IPS-18c (cell line): ENCODE data around the gene MT1F.
"Not testable (repeated sequence)": the region's sequence is repeated elsewhere in the genome, so short reads cannot be mapped to it uniquely, and the experiment has no call there.

ENCODE experiments used
- H3K4me3 ChIP-seq: 2 replicates; pipeline ENCODE4 v1.7.0; 2013; ENCODE audit warnings: low read depth, mild to moderate bottlenecking, low read length, moderate library complexity; ENCODE audit not compliant: insufficient read depth
- H3K9me3 ChIP-seq: one replicate; pipeline ENCODE4 v1.6.1; 2013; ENCODE audit warnings: mild to moderate bottlenecking, low read length, moderate library complexity; ENCODE audit not compliant: control insufficient read depth, insufficient read depth

Gene MT1F

GRCh38 chr16:56623184-56623583 lies 34.6 kb upstream of the MT1F start:
- H3K9me3 ChIP-seq, result not testable (repeated sequence)

GRCh38 chr16:56623637-56624036 lies 34.1 kb upstream of the MT1F start:
- H3K9me3 ChIP-seq, result no peaks in the 10 kb centered on the region
- no peak overlapping the region for H3K4me3 ChIP-seq

More at GRCh38 chr16:56623184-56623583, 34.6 kb upstream of the MT1F start:
- H3K4me3 ChIP-seq, result not testable (repeated sequence)

GRCh38 chr16:56625140-56625942 lies 32.4 kb upstream of the MT1F start, which contains the start of gene MT1E:
TSS of gene MT1E (plus strand) at chr16:56625781. CDS start at chr16:56625852, 71 bp downstream.
- Histone ChIP-seq H3K4me3 (peak within 1 kb of the TSS; percentile 64), H3K9me3 (no peaks in the 10 kb centered on the region)

- Histone ChIP-seq H3K9me3 (no peaks in the 10 kb centered on the region), H3K4me3 (peak overlapping the region; percentile 64)
Observed at GRCh38 chr16:56625943-56626654, 31.7 kb upstream of the MT1F start.

GRCh38 chr16:56626685-56627084 lies 31.1 kb upstream of the MT1F start:
- H3K4me3 ChIP-seq, result no peak overlapping the region

GRCh38 chr16:56628486-56629350 lies 29.0 kb upstream of the MT1F start:
- no peaks in the 10 kb centered on the region for H3K9me3 ChIP-seq
- no peak overlapping the region for H3K4me3 ChIP-seq

More at GRCh38 chr16:56626685-56627084, 31.1 kb upstream of the MT1F start:
- H3K9me3 ChIP-seq, result no peaks in the 10 kb centered on the region

- H3K9me3 ChIP-seq, result no peaks in the 10 kb centered on the region
- H3K4me3 ChIP-seq, result no peak overlapping the region
Observed at GRCh38 chr16:56629531-56629930, 28.2 kb upstream of the MT1F start.

GRCh38 chr16:56630134-56630533 lies 27.6 kb upstream of the MT1F start:
- no peak overlapping the region for H3K4me3 ChIP-seq
- H3K9me3 ChIP-seq, result no peaks in the 10 kb centered on the region

- Histone ChIP-seq H3K9me3 (no peaks in the 10 kb centered on the region), H3K4me3 (no peak overlapping the region)
Observed at GRCh38 chr16:56631197-56631596, 26.6 kb upstream of the MT1F start.

- Histone ChIP-seq H3K4me3 (peak overlapping the region; percentile 38), H3K9me3 (no peaks in the 10 kb centered on the region)
Observed at GRCh38 chr16:56631832-56632155, 26.0 kb upstream of the MT1F start.

GRCh38 chr16:56632156-56632847 lies 25.5 kb upstream of the MT1F start, which contains the start of gene MT1M:
TSS of gene MT1M (plus strand) at chr16:56632659. CDS start at chr16:56632732, 73 bp downstream.
- H3K4me3 ChIP-seq, result peak within 1 kb of the TSS; percentile 38

GRCh38 chr16:56632848-56633365 lies 24.9 kb upstream of the MT1F start:
- H3K9me3 ChIP-seq, result no peaks in the 10 kb centered on the region
- H3K4me3 ChIP-seq, result peak overlapping the region; percentile 38; the same call in 1 of the 2 replicates

More at GRCh38 chr16:56632156-56632847, 25.5 kb upstream of the MT1F start, which contains the start of gene MT1M:
- no peaks in the 10 kb centered on the region for H3K9me3 ChIP-seq

GRCh38 chr16:56633535-56633934 lies 24.2 kb upstream of the MT1F start:
- no peak overlapping the region for H3K4me3 ChIP-seq

GRCh38 chr16:56634715-56635440 lies 22.9 kb upstream of the MT1F start:
- H3K9me3 ChIP-seq, result no peaks in the 10 kb centered on the region
- H3K4me3 ChIP-seq, result peak overlapping the region; percentile 11; the same call in 1 of the 2 replicates

More at GRCh38 chr16:56633535-56633934, 24.2 kb upstream of the MT1F start:
- H3K9me3 ChIP-seq, result no peaks in the 10 kb centered on the region

- Histone ChIP-seq H3K4me3 (peak overlapping the region; percentile 11; the same call in 1 of the 2 replicates), H3K9me3 (no peaks in the 10 kb centered on the region)
Observed at GRCh38 chr16:56635441-56635967, 22.3 kb upstream of the MT1F start.
